GM19099 (cell line): ENCODE measurements around the gene GXYLT2.

Experiments used
- POLR2A ChIP-seq: IDR thresholded peaks from 3 replicates; pipeline ENCODE4 v1.6.1; 2011; ENCODE audit warnings: low read depth; ENCODE audit not compliant: insufficient read length; ENCODE audit errors: extremely low read depth

GXYLT2 gene

GRCh38 chr3:72974956-72975355 is 87.1 kb downstream of the GXYLT2 start:
- no peak for TF ChIP-seq POLR2A

DNA sequence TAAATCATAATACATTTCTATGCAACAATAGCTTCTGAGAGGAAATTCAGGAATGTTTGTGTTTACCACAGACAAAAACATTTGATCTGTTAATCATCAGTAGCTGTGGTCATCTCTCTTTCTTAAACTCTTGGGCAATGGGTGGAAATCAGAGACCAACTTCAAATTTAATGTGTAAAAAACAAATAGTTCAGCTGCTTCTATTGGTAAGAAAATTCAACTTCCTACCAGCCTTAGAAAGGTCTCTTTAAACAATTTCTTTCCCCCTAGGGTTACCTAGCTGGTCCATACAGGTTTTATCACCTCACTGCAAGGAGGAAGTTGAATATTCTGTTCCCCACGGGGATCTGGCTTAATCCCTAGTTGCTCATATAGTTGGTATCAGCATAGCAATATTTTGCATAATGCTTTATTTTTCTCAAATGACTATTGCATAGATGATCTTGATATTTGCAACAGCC is 88.5 kb downstream of the GXYLT2 start:
- no peak for TF ChIP-seq POLR2A

GRCh38 chr3:72977060-72977808 is 89.4 kb downstream of the GXYLT2 start:
- no peak for TF ChIP-seq POLR2A

DNA sequence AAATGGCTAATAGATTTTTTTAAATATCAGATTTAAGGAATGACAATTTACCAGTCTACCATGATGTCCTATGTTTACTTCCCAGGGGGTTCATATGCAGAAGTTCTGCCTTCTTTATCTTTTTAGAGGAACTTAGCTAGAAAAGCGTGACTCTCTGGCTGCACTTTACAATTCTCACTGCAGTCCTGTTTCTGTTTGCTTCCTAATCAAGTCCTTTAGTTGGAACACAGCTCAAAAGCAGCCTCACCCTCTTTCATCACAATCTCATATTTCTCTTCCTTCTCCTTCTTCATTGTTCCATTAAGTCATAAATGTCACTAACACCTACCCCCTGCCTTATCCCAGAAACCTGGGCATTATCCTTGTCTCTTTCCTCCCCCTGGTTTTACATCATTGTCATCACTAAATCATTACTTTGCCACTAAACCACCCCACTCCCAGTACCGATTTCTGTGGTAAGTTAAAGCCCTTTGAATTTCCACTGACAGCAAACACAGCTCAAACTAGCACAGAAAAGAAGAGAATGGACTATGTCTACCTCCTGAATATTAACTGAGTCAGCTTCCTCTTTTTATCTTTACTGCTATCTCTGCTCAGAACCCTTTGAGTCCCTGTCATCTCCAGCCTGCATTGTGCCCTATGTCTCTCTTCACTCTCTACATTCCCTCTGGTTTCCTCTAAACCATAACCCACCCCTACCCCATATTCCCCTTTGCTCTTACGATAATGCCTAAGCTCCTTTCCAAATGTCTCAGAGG is 94.9 kb downstream of the GXYLT2 start:
- no peak for TF ChIP-seq POLR2A

- TF ChIP-seq POLR2A, result no peak
Measured at GRCh38 chr3:72985576-72985975, 97.7 kb downstream of the GXYLT2 start.

DNA sequence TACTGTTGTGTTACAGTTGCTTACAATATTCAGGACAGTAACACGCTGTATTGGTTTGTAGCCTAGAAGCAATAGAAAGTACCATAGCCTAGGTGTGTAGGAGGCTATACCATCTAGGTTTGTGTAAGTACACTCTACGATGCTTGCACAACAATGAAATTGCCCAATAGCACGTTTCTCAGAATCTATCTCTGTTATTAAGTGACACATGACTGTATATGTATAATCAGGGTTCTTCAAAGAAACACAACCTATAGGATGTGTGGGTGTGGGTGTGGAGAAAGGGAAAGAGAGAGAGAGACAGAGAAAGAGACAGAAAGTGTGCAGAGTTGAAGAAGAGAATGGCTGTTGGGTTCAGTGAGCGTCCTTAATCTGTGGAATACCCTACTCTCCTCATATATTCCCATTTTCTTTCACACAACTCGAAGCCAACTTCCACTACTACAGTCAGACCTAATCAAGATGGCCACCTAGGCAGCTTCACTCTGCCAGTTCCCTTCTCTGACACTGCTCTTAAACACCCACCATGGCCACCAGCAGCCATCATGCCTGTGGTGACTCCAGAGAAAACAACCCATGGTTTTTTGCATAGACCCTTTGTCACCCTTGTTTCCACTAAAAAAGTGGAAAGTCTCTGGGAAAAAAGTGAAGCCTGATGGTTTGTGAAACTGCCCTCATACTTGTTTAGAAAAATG is 103.0 kb downstream of the GXYLT2 start:
- no peak for TF ChIP-seq POLR2A

DNA sequence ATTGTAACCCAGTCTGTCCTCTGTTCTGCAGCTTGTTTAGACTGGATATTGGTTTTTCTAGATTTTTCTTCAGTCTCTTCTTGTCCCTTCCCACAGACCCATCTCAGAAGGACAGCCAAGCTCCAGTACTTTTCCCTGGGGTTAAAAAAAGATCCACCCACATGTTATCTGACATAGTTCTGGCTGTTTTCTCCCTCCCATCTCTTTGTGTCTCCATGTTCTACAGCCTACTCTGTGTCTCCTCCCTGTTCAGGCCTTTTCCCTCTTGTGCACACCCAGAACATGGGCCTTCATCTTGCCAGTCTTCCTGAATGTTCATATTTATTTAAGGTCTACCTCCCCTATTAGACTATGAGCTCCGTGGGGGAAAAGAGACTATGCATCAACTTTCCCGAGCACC is 103.7 kb downstream of the GXYLT2 start:
- no peak for TF ChIP-seq POLR2A

- no peak for TF ChIP-seq POLR2A
Measured at GRCh38 chr3:72993391-72993790, 105.5 kb downstream of the GXYLT2 start.

DNA sequence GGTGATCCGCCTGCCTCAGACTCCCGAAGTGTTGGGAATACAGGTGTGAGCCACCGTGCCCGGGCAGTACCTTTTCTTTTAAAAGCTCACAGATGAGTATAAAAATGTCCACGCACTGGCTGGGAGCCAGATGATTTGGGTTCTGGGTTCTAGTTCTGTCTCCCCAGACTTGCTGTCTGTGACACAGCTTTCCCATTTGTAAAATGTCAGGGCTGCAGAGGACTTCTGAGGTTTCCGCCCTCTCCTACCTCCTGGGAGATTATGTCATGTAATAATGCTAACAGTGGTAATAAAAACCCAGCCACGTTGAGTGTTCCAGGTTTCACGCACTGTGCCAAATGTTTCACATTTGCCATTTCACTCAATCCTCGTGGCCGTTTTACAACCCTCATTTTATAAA is 107.5 kb downstream of the GXYLT2 start:
- TF ChIP-seq POLR2A, result no peak

DNA sequence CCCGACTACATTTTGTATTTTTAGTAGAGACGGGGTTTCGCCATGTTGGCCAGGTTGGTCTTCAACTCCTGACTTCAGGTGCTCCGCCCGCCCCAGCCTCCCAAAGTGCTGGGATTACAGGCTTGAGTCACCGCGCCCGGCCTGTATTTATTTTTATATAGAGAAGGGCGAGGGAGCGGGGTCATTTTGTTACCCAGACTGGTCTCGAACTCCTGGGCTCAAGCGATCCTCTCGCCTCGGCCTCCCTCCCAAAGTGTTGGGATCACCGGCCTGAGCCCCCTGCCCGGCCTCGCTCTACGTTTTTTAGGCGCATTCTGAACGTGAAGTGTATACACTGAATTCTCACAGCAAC is 108.3 kb downstream of the GXYLT2 start:
- no peak for TF ChIP-seq POLR2A

- TF ChIP-seq POLR2A, result peak; percentile 93
Measured at GRCh38 chr3:72996473-72997333, 108.9 kb downstream of the GXYLT2 start, which contains the start of gene PPP4R2. PPP4R2 (plus strand) TSS chr3:72996811; CDS start chr3:72997038, 227 bp downstream.

GRCh38 chr3:72997421-72997961 is 109.6 kb downstream of the GXYLT2 start:
- no peak for TF ChIP-seq POLR2A

GRCh38 chr3:72998466-72998865 is 110.6 kb downstream of the GXYLT2 start:
- no peak for TF ChIP-seq POLR2A

DNA sequence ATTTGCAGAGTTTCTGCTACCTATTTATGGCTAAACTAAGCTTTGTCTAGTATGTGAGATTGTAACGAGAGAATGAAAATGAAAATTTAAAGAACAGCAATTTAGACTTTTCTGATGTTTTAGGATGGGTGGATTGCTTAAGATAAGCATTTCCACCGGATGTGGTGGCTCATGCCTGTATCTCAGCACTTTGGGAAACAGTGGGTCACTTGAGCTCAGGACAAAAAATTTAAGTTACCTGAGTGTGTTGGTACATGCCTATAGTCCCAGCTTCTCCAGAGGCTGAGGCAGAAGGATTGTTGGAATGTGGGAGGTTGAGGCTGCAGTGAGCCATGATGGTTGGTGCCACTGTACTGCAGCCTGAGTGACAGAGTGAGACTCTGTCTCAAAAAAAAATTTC is 112.1 kb downstream of the GXYLT2 start:
- no peak for TF ChIP-seq POLR2A
